Mesenchymal stem cell (in vitro differentiated cells and primary cell): Measurements from ENCODE around the gene TNFSF10. TPM values are rescaled to one million over a fixed set of nuclear protein-coding genes. Genes with fewer than 3 reads are reported as not detected.
"Not testable (repeated sequence)": the region's sequence is repeated elsewhere in the genome, so short reads cannot be mapped to it uniquely, and the experiment has no call there.

ENCODE experiments used
- DNase-seq: peaks from one replicate; pipeline ENCODE4 v3.0.0-alpha.2; 2013
- H2AFZ ChIP-seq: one replicate; pipeline ENCODE4 v1.6.1; 2013; ENCODE audit warnings: low read depth, mild to moderate bottlenecking, control low read depth, inconsistent platforms, low read length, moderate library complexity
- H2AK5ac ChIP-seq: 2 replicates; pipeline ENCODE4 v1.6.1; 2013; ENCODE audit warnings: low read length, moderate library complexity, mild to moderate bottlenecking, inconsistent platforms; ENCODE audit not compliant: severe bottlenecking
- H2BK120ac ChIP-seq: one replicate; pipeline ENCODE4 v1.6.1; 2013; ENCODE audit warnings: low read depth, mild to moderate bottlenecking, inconsistent platforms, low read length, moderate library complexity
- H2BK12ac ChIP-seq, 2 experiments: one replicate each; pipeline ENCODE4 v1.6.1; 2013; ENCODE audit warnings: inconsistent platforms in 2 of 2, low read length in 2 of 2, mild to moderate bottlenecking in 2 of 2, moderate library complexity in 2 of 2, control low read depth in 1 of 2
- H2BK15ac ChIP-seq: one replicate; pipeline ENCODE4 v1.6.1; 2013; ENCODE audit warnings: mild to moderate bottlenecking, low read depth, inconsistent platforms; ENCODE audit not compliant: poor library complexity, severe bottlenecking
- H2BK5ac ChIP-seq: 2 replicates; pipeline ENCODE4 v1.6.1; 2013; ENCODE audit warnings: low read depth, mild to moderate bottlenecking, low read length, control low read depth, inconsistent platforms; ENCODE audit not compliant: poor library complexity, severe bottlenecking
- H3K14ac ChIP-seq, 2 experiments: one replicate each; pipeline ENCODE4 v1.6.1; 2013; ENCODE audit warnings: inconsistent platforms in 2 of 2, low read length in 2 of 2, control low read depth in 1 of 2, mild to moderate bottlenecking in 1 of 2, moderate library complexity in 1 of 2
- H3K18ac ChIP-seq, 2 experiments: one replicate each; pipeline ENCODE4 v1.6.1; 2013; ENCODE audit warnings: inconsistent platforms in 2 of 2, low read length in 2 of 2, control low read depth in 1 of 2, low read depth in 1 of 2, mild to moderate bottlenecking in 1 of 2
- H3K23ac ChIP-seq, 2 experiments: one replicate each; pipeline ENCODE4 v1.6.1; 2013; ENCODE audit warnings: inconsistent platforms in 2 of 2, low read length in 2 of 2, mild to moderate bottlenecking in 2 of 2, moderate library complexity in 2 of 2, control low read depth in 1 of 2
- H3K27ac ChIP-seq: 2 replicates; pipeline ENCODE4 v1.5.1; 2013; ENCODE audit warnings: mild to moderate bottlenecking, moderate library complexity, low read length, control low read depth, inconsistent platforms; ENCODE audit not compliant: poor library complexity, severe bottlenecking
- H3K27me3 ChIP-seq, 2 experiments: 2 replicates each; pipeline versions ENCODE4 v1.6.1 to v1.7.0; 2013; ENCODE audit warnings: low read length in 2 of 2, mild to moderate bottlenecking in 2 of 2, moderate library complexity in 2 of 2, control low read depth in 1 of 2, inconsistent platforms in 1 of 2; ENCODE audit not compliant: control insufficient read depth in 1 of 2, insufficient read depth in 1 of 2
- H3K36me3 ChIP-seq, 2 experiments: 2 replicates each; pipeline versions ENCODE4 v1.6.1 to v1.7.0; 2013; ENCODE audit warnings: low read length in 2 of 2, control low read depth in 1 of 2, inconsistent platforms in 1 of 2, low read depth in 1 of 2, mild to moderate bottlenecking in 1 of 2; ENCODE audit not compliant: insufficient read depth in 2 of 2, control insufficient read depth in 1 of 2
- H3K4ac ChIP-seq, 2 experiments: one replicate each; pipeline ENCODE4 v1.6.1; 2013; ENCODE audit warnings: inconsistent platforms in 2 of 2, low read length in 2 of 2, mild to moderate bottlenecking in 2 of 2, moderate library complexity in 2 of 2, control low read depth in 1 of 2, low read depth in 1 of 2
- H3K4me1 ChIP-seq: 2 replicates; pipeline ENCODE4 v1.6.1; 2013; ENCODE audit warnings: low read depth, low read length, control low read depth; ENCODE audit not compliant: control insufficient read depth, insufficient read depth
- H3K4me2 ChIP-seq: 2 replicates; pipeline ENCODE4 v1.6.1; 2013; ENCODE audit warnings: low read length, mild to moderate bottlenecking, inconsistent platforms; ENCODE audit not compliant: poor library complexity, severe bottlenecking
- H3K4me3 ChIP-seq, 2 experiments: 2 replicates each; pipeline versions ENCODE4 v1.5.1 to v1.7.0; 2013; ENCODE audit warnings: low read length in 2 of 2, mild to moderate bottlenecking in 2 of 2, control low read depth in 1 of 2, low read depth in 1 of 2; ENCODE audit not compliant: insufficient read depth in 1 of 2
- H3K79me1 ChIP-seq: replicated peaks from 2 replicates; pipeline ENCODE4 v1.6.1; 2013; ENCODE audit warnings: mild to moderate bottlenecking, control low read depth, low read length, inconsistent platforms; ENCODE audit not compliant: poor library complexity, severe bottlenecking
- H3K9ac ChIP-seq: 2 replicates; pipeline ENCODE4 v1.7.0; 2013; ENCODE audit warnings: mild to moderate bottlenecking, low read length, moderate library complexity
- H3K9me3 ChIP-seq: 2 replicates; pipeline ENCODE4 v1.7.0; 2013; ENCODE audit warnings: mild to moderate bottlenecking, low read length; ENCODE audit not compliant: control insufficient read depth
- H4K8ac ChIP-seq: one replicate; pipeline ENCODE4 v1.6.1; 2013; ENCODE audit warnings: inconsistent platforms, mild to moderate bottlenecking, low read length, moderate library complexity
- H4K91ac ChIP-seq: one replicate; pipeline ENCODE4 v1.6.1; 2013; ENCODE audit warnings: mild to moderate bottlenecking, low read length, inconsistent platforms
- WGBS: methylation state at CpG from one replicate; pipeline ENCODE4 v1.1.7; 2013; ENCODE audit warnings: mixed read lengths; 5-methylcytosine and 5-hydroxymethylcytosine counted together
- polyA plus RNA-seq, 2 experiments: library from polyadenylated mRNA; stranded (reverse); fragments of 200-250 nt; gene quantifications; one replicate each; pipeline ENCODE4 v1.2.3, GENCODE V29; 2013

Gene TNFSF10
- polyA plus RNA-seq (2013, experiment 1 of 2), result 0.99 TPM
- polyA plus RNA-seq (2013, experiment 2 of 2), result 0.93 TPM

GRCh38 chr3:172522871-172523818 is at the start of gene TNFSF10:
Gene TNFSF10 (minus strand): TSS chr3:172523430. CDS start chr3:172523384, 46 bp downstream.
- no peak within 1 kb of the TSS for H3K4me2 ChIP-seq
- H3K4me3 ChIP-seq, result peak within 1 kb of the TSS in 1 of 2 experiments; percentile 81
- peak within 1 kb of the TSS; percentile 23 for H2BK120ac ChIP-seq
- peak within 1 kb of the TSS in 1 of 2 experiments; percentile 29 for H2BK12ac ChIP-seq
- H3K27ac ChIP-seq, result no peak within 1 kb of the TSS
- H3K36me3 ChIP-seq, result no peaks in the 10 kb centered on the region
- peak within 1 kb of the TSS; percentile 70 for H4K8ac ChIP-seq
- no peak within 1 kb of the TSS for H2BK5ac ChIP-seq
- no peaks in the 10 kb centered on the region for H3K79me1 ChIP-seq
- H3K23ac ChIP-seq, result peak within 1 kb of the TSS in 1 of 2 experiments; percentile 57
- H3K9me3 ChIP-seq, result no peaks in the 10 kb centered on the region
- H3K18ac ChIP-seq, result peak within 1 kb of the TSS; percentile 3 to 75
- H4K91ac ChIP-seq, result no peak within 1 kb of the TSS
- H2BK15ac ChIP-seq, result peak within 1 kb of the TSS; percentile 8
- peaks cover 9% of the 10 kb centered on the region for H3K4me1 ChIP-seq
- DNase-seq, result peak; percentile 15
- peak within 1 kb of the TSS; percentile 30 for H2AFZ ChIP-seq
- H3K14ac ChIP-seq, result peak within 1 kb of the TSS in 1 of 2 experiments; percentile 83
- H3K4ac ChIP-seq, result no peak within 1 kb of the TSS
- peak within 1 kb of the TSS; percentile 82 for H3K9ac ChIP-seq
- no peaks in the 10 kb centered on the region for H3K27me3 ChIP-seq
- peak within 1 kb of the TSS; percentile 27 for H2AK5ac ChIP-seq
- 64% methylated on average over 7 of the region's 9 CpGs for WGBS

GRCh38 chr3:172569128-172570008 is 46.1 kb upstream of the TNFSF10 start:
- H3K4me1 ChIP-seq, result no peaks in the 10 kb centered on the region
- no peak overlapping the region for H2BK5ac ChIP-seq
- no peak overlapping the region for H3K4me3 ChIP-seq
- no peak for DNase-seq
- no peak overlapping the region for H2AK5ac ChIP-seq
- no peaks in the 10 kb centered on the region for H3K36me3 ChIP-seq
- H3K23ac ChIP-seq, result no peak overlapping the region
- H3K18ac ChIP-seq, result no peak overlapping the region
- H2BK120ac ChIP-seq, result no peak overlapping the region
- H2BK12ac ChIP-seq, result no peak overlapping the region
- no peaks in the 10 kb centered on the region for H3K27me3 ChIP-seq
- no peak overlapping the region for H3K27ac ChIP-seq
- H3K14ac ChIP-seq, result no peak overlapping the region
- no peak overlapping the region for H4K8ac ChIP-seq
- H2BK15ac ChIP-seq, result no peak overlapping the region
- no peak overlapping the region for H4K91ac ChIP-seq
- H2AFZ ChIP-seq, result no peak overlapping the region
- no peak overlapping the region for H3K4me2 ChIP-seq
- H3K9ac ChIP-seq, result no peak overlapping the region
- no peaks in the 10 kb centered on the region for H3K79me1 ChIP-seq
- H3K9me3 ChIP-seq, result peaks cover 11% of the 10 kb centered on the region
- no peak overlapping the region for H3K4ac ChIP-seq
- 91% methylated on average over 4 of the region's 4 CpGs for WGBS

- Histone ChIP-seq H3K14ac (no peak overlapping the region), H3K4me1 (no peaks in the 10 kb centered on the region), H2BK12ac (no peak overlapping the region), H3K4me3 (no peak overlapping the region), H2AFZ (no peak overlapping the region), H3K27me3 (no peaks in the 10 kb centered on the region), H3K36me3 (no peaks in the 10 kb centered on the region), H3K4ac (no peak overlapping the region), H2BK15ac (no peak overlapping the region), H2BK120ac (no peak overlapping the region), H4K91ac (no peak overlapping the region), H3K9ac (no peak overlapping the region), H4K8ac (no peak overlapping the region), H3K23ac (no peak overlapping the region), H2BK5ac (no peak overlapping the region), H3K9me3 (peaks cover 11% of the 10 kb centered on the region), H3K27ac (no peak overlapping the region), H3K79me1 (no peaks in the 10 kb centered on the region), H3K4me2 (no peak overlapping the region), H3K18ac (no peak overlapping the region), H2AK5ac (no peak overlapping the region)
- DNase-seq, result no peak
- WGBS, result no CpG with 5 or more reads among the region's 2 CpGs
These were observed 45.5 kb upstream of the TNFSF10 start for GRCh38 chr3:172568701-172569100.

- not testable (repeated sequence) for H3K9ac ChIP-seq, H3K18ac ChIP-seq, H3K27me3 ChIP-seq, H3K79me1 ChIP-seq, H3K14ac ChIP-seq, H3K4me1 ChIP-seq, H2BK120ac ChIP-seq, H3K27ac ChIP-seq, H3K4me3 ChIP-seq, H3K23ac ChIP-seq, H2BK15ac ChIP-seq, H4K91ac ChIP-seq, H3K4ac ChIP-seq, H4K8ac ChIP-seq, H3K4me2 ChIP-seq, DNase-seq, H2AK5ac ChIP-seq, H2AFZ ChIP-seq, H3K36me3 ChIP-seq, H2BK12ac ChIP-seq, H2BK5ac ChIP-seq
- H3K9me3 ChIP-seq, result peaks cover 11% of the 10 kb centered on the region
- WGBS, result no CpG with 5 or more reads among the region's 2 CpGs
These were observed 43.6 kb upstream of the TNFSF10 start for GRCh38 chr3:172566785-172567184.
